Fibroblast of pulmonary artery (primary cell): ENCODE measurements around the gene NCKAP5L.
"Not testable (repeated sequence)": the region's sequence is repeated elsewhere in the genome, so short reads cannot be mapped to it uniquely, and the experiment has no call there.

Experiments
- DNase-seq: peaks from one replicate; pipeline ENCODE4 v3.0.0-alpha.2; 2010; ENCODE audit warnings: low read depth
- H3K4me3 ChIP-seq: replicated peaks from 2 replicates; pipeline ENCODE4 v1.5.1; 2011; ENCODE audit warnings: low read depth, mild to moderate bottlenecking, control low read depth, low read length, moderate library complexity
- CTCF ChIP-seq: IDR thresholded peaks from 2 replicates; pipeline ENCODE4 v1.5.1; 2011; ENCODE audit warnings: mild to moderate bottlenecking, control low read depth, low read length, inconsistent platforms; ENCODE audit errors: missing control alignments

NCKAP5L gene

GRCh38 chr12:49872781-49873181 is 44.6 kb upstream of the NCKAP5L start:
- peak; percentile 47 for DNase-seq
- H3K4me3 ChIP-seq: no peak overlapping the region
- TF ChIP-seq CTCF: no peak

- no peak for TF ChIP-seq CTCF
- no peak overlapping the region for H3K4me3 ChIP-seq
These were observed 44.2 kb upstream of the NCKAP5L start for GRCh38 chr12:49872381-49872780.

GRCh38 chr12:49871811-49872251 is 43.6 kb upstream of the NCKAP5L start:
- peak; percentile 54 for DNase-seq
- H3K4me3 ChIP-seq: not testable (repeated sequence)

More at GRCh38 chr12:49872381-49872780, 44.2 kb upstream of the NCKAP5L start:
- DNase-seq: no peak

GRCh38 chr12:49871263-49871561 is 43.0 kb upstream of the NCKAP5L start:
- H3K4me3 ChIP-seq: no peak overlapping the region
- no peak for TF ChIP-seq CTCF
- no peak for DNase-seq

DNA sequence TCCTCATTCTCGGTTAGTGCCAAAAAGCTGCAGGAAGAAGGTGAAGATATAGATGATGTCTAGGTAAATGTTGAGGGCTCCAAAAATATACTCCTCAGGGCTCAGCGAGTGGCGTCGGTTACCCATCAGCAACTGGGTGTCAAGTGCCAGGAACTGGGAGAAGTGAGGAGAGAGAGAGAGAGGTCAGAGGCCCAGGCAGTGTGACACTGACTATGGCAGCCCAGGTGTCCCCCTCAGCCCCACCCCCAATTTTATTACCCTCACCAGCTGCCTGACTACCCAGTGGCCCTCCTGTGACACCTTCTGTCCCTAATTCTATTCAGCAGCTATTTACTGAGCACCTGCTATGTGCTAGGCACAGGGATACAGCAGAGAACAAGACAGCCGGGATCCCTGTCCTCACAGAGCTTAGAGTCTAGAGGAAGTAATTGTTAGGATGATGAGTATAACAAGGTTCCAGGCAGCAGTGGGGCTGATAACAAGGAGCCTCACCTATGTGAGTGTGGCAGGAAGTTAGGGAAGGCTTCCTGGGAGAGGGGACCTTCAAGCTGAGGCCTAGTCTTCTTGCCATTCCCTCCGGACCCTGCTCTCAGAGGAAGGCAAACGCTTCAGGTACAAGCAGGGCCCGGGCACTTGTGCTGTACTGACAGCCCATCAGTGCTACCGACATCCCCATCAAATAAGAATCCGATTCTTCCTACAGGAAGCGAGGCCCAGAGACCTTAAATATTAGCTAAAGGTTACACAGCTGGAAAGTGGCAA is 42.5 kb upstream of the NCKAP5L start:
- DNase-seq: no peak
- no peak for TF ChIP-seq CTCF
- H3K4me3 ChIP-seq: no peak overlapping the region

- TF ChIP-seq CTCF: no peak
- no peak for DNase-seq
- H3K4me3 ChIP-seq: no peak overlapping the region
These were observed 41.7 kb upstream of the NCKAP5L start for GRCh38 chr12:49869816-49870500.

DNA sequence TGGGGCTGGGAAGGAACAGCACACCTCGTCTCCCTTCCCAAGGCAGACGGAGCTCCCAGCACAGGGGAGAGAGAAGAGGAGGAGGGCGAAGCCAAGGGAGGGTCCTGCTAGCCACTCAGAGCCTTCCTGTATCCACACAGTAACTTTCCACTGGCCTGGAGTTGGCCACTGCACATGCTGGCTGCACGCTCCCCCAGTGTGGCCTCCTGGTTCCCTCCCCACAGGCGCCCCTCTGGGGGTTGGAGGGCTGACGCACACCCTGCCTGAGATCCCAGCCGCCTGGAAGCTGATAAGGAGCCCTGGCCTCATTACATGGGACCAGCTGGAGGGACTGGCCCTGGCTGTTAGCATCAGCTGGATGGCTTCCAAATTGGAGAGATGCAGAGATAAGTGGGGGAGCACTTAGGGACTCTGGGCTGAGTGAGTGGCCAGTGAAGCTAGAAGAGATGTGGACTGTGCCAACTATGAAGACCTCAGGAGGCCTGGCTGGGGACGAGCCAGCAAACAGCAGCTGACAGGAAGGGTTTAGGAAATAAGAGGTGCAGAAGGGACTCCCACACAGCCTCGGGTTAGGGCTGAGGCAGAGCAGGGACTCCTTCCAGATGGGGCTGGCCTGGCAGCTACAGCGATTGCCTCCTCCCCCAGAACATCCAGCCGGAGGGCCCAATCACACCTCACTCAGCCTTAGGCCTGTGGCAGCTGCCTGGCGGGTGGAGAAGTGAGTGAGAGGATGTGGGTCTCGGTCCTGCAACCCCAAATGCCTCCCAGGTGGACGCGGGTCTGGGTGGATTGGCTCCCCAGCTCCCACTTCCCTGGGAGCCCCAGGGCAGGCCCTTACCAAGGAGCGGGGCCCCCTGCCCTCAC is 41.0 kb upstream of the NCKAP5L start:
- DNase-seq: peak; percentile 100
- no peak overlapping the region for H3K4me3 ChIP-seq
- TF ChIP-seq CTCF: no peak
